ENCODE data around the gene ENTR1. TPM values are rescaled to one million over a fixed set of nuclear protein-coding genes. Genes with fewer than 3 reads are reported as not detected.

The ENTR1 gene
- total and polyA plus RNA-seq, 2 donors (not counting 1 experiment from before 2014, with no cell fraction given), result 77.7 to 86.3 TPM

DNA sequence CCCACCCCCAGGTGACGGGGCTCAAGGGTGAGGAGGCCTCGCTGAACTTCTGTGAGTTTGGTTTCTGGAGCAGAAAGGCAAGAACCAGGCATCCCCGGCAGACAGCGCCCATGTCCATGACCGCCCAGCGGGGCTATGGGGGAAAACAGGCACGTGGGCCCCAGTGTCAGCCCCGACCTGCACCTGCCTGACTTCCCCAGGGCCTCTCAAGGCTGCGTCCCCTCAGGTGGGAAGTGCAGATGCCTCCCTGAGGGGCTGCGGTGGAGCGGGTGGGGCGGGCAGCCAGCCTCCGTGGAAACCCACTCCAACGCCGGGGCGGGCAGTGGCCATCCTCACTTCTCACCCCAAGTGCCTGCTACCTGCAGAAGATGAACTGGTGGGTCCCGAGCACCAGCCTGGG lies 30.0 kb downstream of the ENTR1 start:
- intact Hi-C loops (cut with micrococcal nuclease), result no loop called here
- H3K9me3 ChIP-seq (ENCODE audit: control extremely low read depth in 1 of 3, control insufficient read depth in 2 of 3, insufficient read depth in 1 of 3, low read length in 2 of 3), result no peaks in the 10 kb centered on the region
- no peak overlapping the region for H3K9ac ChIP-seq (ENCODE audit: low read length)
- DNase-seq (no peak), ATAC-seq (ENCODE audit: low read depth) (no peak)
- ChIA-PET CTCF (no interaction called here), POLR2A (no interaction called here)
- no peak overlapping the region for H3K27ac Mint-ChIP-seq
- H3K4me2 ChIP-seq (replicated peaks; ENCODE audit: low read depth, low read length, poor library complexity, severe bottlenecking), result no peak overlapping the region
- H3K4me1 ChIP-seq (ENCODE audit: control insufficient read depth in 2 of 2, insufficient read depth in 2 of 2, low read length in 2 of 2), result no peaks in the 10 kb centered on the region
- TF ChIP-seq, protein P1, sequence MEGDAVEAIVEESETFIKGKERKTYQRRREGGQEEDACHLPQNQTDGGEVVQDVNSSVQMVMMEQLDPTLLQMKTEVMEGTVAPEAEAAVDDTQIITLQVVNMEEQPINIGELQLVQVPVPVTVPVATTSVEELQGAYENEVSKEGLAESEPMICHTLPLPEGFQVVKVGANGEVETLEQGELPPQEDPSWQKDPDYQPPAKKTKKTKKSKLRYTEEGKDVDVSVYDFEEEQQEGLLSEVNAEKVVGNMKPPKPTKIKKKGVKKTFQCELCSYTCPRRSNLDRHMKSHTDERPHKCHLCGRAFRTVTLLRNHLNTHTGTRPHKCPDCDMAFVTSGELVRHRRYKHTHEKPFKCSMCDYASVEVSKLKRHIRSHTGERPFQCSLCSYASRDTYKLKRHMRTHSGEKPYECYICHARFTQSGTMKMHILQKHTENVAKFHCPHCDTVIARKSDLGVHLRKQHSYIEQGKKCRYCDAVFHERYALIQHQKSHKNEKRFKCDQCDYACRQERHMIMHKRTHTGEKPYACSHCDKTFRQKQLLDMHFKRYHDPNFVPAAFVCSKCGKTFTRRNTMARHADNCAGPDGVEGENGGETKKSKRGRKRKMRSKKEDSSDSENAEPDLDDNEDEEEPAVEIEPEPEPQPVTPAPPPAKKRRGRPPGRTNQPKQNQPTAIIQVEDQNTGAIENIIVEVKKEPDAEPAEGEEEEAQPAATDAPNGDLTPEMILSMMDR (IDR thresholded peaks at IDR 0.05), result no peak
- TF ChIP-seq EZH2 (IDR thresholded peaks at IDR 0.05; ENCODE audit: borderline replicate concordance, insufficient read depth, low read depth, low read length, poor library complexity, severe bottlenecking), result no peak
- no peaks in the 10 kb centered on the region for H3K27me3 ChIP-seq (replicated peaks in 1 of 4; ENCODE audit: control extremely low read depth in 1 of 4, control insufficient read depth in 3 of 4, insufficient read depth in 4 of 4, low read length in 3 of 4)
- no peaks in the 10 kb centered on the region for H3K27me3 Mint-ChIP-seq
- no peaks in the 10 kb centered on the region for H3K4me1 Mint-ChIP-seq
- no peak overlapping the region for H2AFZ ChIP-seq (ENCODE audit: insufficient read depth, low read depth, low read length, poor library complexity, severe bottlenecking)
- H3K4me3 Mint-ChIP-seq, result no peak overlapping the region
- H4K20me1 ChIP-seq (ENCODE audit: control insufficient read depth, insufficient read depth, low read length, poor library complexity, severe bottlenecking), result no peaks in the 10 kb centered on the region
- no peak overlapping the region for H3K4me3 ChIP-seq (ENCODE audit: control extremely low read depth in 1 of 5, extremely low read depth in 1 of 5, insufficient read depth in 1 of 5, low read depth in 2 of 5, low read length in 4 of 5)
- no peaks in the 10 kb centered on the region for H3K79me2 ChIP-seq (ENCODE audit: control insufficient read depth, insufficient read depth, low read length)
- H3K9me3 Mint-ChIP-seq (ENCODE audit: insufficient read depth), result no peaks in the 10 kb centered on the region
- H3K27ac ChIP-seq (ENCODE audit: low read length in 2 of 2), result no peak overlapping the region
- H3K36me3 ChIP-seq (replicated peaks in 1 of 2; ENCODE audit: control extremely low read depth in 1 of 2, control insufficient read depth in 1 of 2, extremely low read depth in 1 of 2, insufficient read depth in 2 of 2, low read length in 1 of 2), result peaks cover 0 to 17% of the 10 kb centered on the region in 2 experiments
- 94% methylated on average over 14 of the region's 17 CpGs for WGBS (ENCODE audit: insufficient coverage)

DNA sequence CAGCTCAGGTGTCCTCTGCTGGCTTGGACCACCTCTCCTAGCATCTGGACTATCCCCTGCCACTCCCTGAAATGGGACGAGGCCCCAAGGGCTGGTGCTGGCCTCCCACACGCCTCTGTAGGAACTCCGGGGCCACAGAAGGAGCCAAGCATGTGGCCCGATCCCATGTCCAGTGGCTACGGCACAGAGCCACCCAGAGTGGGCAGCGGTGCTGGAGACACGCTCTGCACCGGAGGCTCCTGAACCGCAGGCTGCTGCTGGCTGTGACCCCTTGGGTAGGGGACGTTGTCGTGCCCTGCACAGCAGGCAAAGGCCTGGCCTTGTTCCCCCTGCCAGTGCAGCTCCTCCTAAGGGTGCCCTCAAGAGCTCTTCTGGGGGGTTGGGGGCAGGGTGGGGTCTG lies 30.5 kb downstream of the ENTR1 start:
- TF ChIP-seq EZH2 (IDR thresholded peaks at IDR 0.05; ENCODE audit: borderline replicate concordance, insufficient read depth, low read depth, low read length, poor library complexity, severe bottlenecking), result no peak
- TF ChIP-seq, protein P1 (IDR thresholded peaks at IDR 0.05), result no peak
- Histone ChIP-seq H3K27me3 (replicated peaks in 1 of 4; ENCODE audit: control extremely low read depth in 1 of 4, control insufficient read depth in 3 of 4, insufficient read depth in 4 of 4, low read length in 3 of 4) (no peaks in the 10 kb centered on the region), H3K4me1 (ENCODE audit: control insufficient read depth in 2 of 2, insufficient read depth in 2 of 2, low read length in 2 of 2) (no peaks in the 10 kb centered on the region), H3K9ac (ENCODE audit: low read length) (no peak overlapping the region), H3K79me2 (ENCODE audit: control insufficient read depth, insufficient read depth, low read length) (no peaks in the 10 kb centered on the region), H3K9me3 (ENCODE audit: control extremely low read depth in 1 of 3, control insufficient read depth in 2 of 3, insufficient read depth in 1 of 3, low read length in 2 of 3) (no peaks in the 10 kb centered on the region), H3K4me3 (ENCODE audit: control extremely low read depth in 1 of 5, extremely low read depth in 1 of 5, insufficient read depth in 1 of 5, low read depth in 2 of 5, low read length in 4 of 5) (no peak overlapping the region), H2AFZ (ENCODE audit: insufficient read depth, low read depth, low read length, poor library complexity, severe bottlenecking) (no peak overlapping the region), H3K36me3 (replicated peaks in 1 of 2; ENCODE audit: control extremely low read depth in 1 of 2, control insufficient read depth in 1 of 2, extremely low read depth in 1 of 2, insufficient read depth in 2 of 2, low read length in 1 of 2) (peaks cover 0 to 17% of the 10 kb centered on the region in 2 experiments), H3K4me2 (replicated peaks; ENCODE audit: low read depth, low read length, poor library complexity, severe bottlenecking) (no peak overlapping the region), H3K27ac (ENCODE audit: low read length in 2 of 2) (no peak overlapping the region), H4K20me1 (ENCODE audit: control insufficient read depth, insufficient read depth, low read length, poor library complexity, severe bottlenecking) (no peaks in the 10 kb centered on the region)
- no peak overlapping the region for H3K27ac Mint-ChIP-seq
- no peaks in the 10 kb centered on the region for H3K9me3 Mint-ChIP-seq (ENCODE audit: insufficient read depth)
- intact Hi-C loops (cut with micrococcal nuclease), result no loop called here
- CTCF ChIA-PET, result no interaction called here
- WGBS (ENCODE audit: insufficient coverage), result 90% methylated on average over 8 of the region's 11 CpGs
- POLR2A ChIA-PET, result no interaction called here
- H3K4me3 Mint-ChIP-seq, result no peak overlapping the region
- ATAC-seq (ENCODE audit: low read depth) (no peak), DNase-seq (no peak)
- no peaks in the 10 kb centered on the region for H3K4me1 Mint-ChIP-seq
- H3K27me3 Mint-ChIP-seq, result no peaks in the 10 kb centered on the region

Measured in B cell (primary cell).